ENCODE data around the gene BAHD1. TPM values are rescaled to one million over a fixed set of nuclear protein-coding genes. Genes with fewer than 3 reads are reported as not detected.
A peak's percentile ranks its signal among the peaks of the same experiment; 100 is the strongest.

The BAHD1 gene
- total and polyA plus RNA-seq, 2 experiments from 2014 or later: 13.9 to 17.2 TPM

- Histone ChIP-seq H3K27me3 (no peaks in the 10 kb centered on the region), H3K4me3 (no peak overlapping the region), H3K79me2 (peaks cover 11% of the 10 kb centered on the region), H3K27ac (no peak overlapping the region), H4K20me1 (ENCODE audit: insufficient read depth, poor library complexity, severe bottlenecking) (no peaks in the 10 kb centered on the region), H3K9me3 (ENCODE audit: low read depth) (no peaks in the 10 kb centered on the region), H3K36me3 (replicated peaks; ENCODE audit: insufficient read depth, low read depth) (no peaks in the 10 kb centered on the region), H2AFZ (no peak overlapping the region), H3K4me2 (peak overlapping the region; percentile 100), H3K9me2 (replicated peaks; ENCODE audit: insufficient read depth) (no peaks in the 10 kb centered on the region), H3K4me1 (ENCODE audit: insufficient read depth) (peaks cover 13% of the 10 kb centered on the region)
- 96% methylated on average over 9 of the region's 9 CpGs for WGBS (ENCODE audit: low lambda C conversion rate, missing lambda C conversion rate)
- no peak for TF ChIP-seq EZH2 (IDR thresholded peaks at IDR 0.05; ENCODE audit: borderline replicate concordance)
- no peak for TF ChIP-seq CTCF (IDR thresholded peaks at IDR 0.05; ENCODE audit: poor library complexity)
- no peak for TF ChIP-seq EZH2phosphoT487 (IDR thresholded peaks at IDR 0.05; ENCODE audit: low read depth, severe bottlenecking, unreplicated experiment)
- DNase-seq (ENCODE audit: low spot score): no peak
These were observed 31.5 kb downstream of the BAHD1 start for GRCh38 chr15:40472171-40472727.

GRCh38 chr15:40474581-40474980, 33.8 kb downstream of the BAHD1 start:
- peaks cover 18% of the 10 kb centered on the region for H3K4me1 ChIP-seq (ENCODE audit: insufficient read depth)
- no peak overlapping the region for H3K27ac ChIP-seq
- H3K4me2 ChIP-seq: no peak overlapping the region
- no peaks in the 10 kb centered on the region for H3K9me3 ChIP-seq (ENCODE audit: low read depth)
- H4K20me1 ChIP-seq (ENCODE audit: insufficient read depth, poor library complexity, severe bottlenecking): no peaks in the 10 kb centered on the region
- H3K27me3 ChIP-seq: no peaks in the 10 kb centered on the region
- DNase-seq (ENCODE audit: low spot score): no peak
- H3K36me3 ChIP-seq (replicated peaks; ENCODE audit: insufficient read depth, low read depth): no peaks in the 10 kb centered on the region
- no peak overlapping the region for H2AFZ ChIP-seq
- WGBS (ENCODE audit: low lambda C conversion rate, missing lambda C conversion rate): 73% methylated on average over 8 of the region's 8 CpGs
- no peak overlapping the region for H3K4me3 ChIP-seq
- H3K79me2 ChIP-seq: peaks cover 11% of the 10 kb centered on the region
- TF ChIP-seq CTCF (IDR thresholded peaks at IDR 0.05; ENCODE audit: poor library complexity): no peak
- TF ChIP-seq EZH2phosphoT487 (IDR thresholded peaks at IDR 0.05; ENCODE audit: low read depth, severe bottlenecking, unreplicated experiment): no peak
- TF ChIP-seq EZH2 (IDR thresholded peaks at IDR 0.05; ENCODE audit: borderline replicate concordance): no peak
- no peaks in the 10 kb centered on the region for H3K9me2 ChIP-seq (replicated peaks; ENCODE audit: insufficient read depth)

GRCh38 chr15:40477642-40478327, 37.0 kb downstream of the BAHD1 start:
- peak overlapping the region; percentile 27 for H3K4me2 ChIP-seq
- no peak for DNase-seq (ENCODE audit: low spot score)
- no peak overlapping the region for H2AFZ ChIP-seq
- no peaks in the 10 kb centered on the region for H4K20me1 ChIP-seq (ENCODE audit: insufficient read depth, poor library complexity, severe bottlenecking)
- H3K27me3 ChIP-seq: no peaks in the 10 kb centered on the region
- peaks cover 2% of the 10 kb centered on the region for H3K79me2 ChIP-seq
- no peak overlapping the region for H3K4me3 ChIP-seq
- WGBS (ENCODE audit: low lambda C conversion rate, missing lambda C conversion rate): 27% methylated on average over 5 of the region's 5 CpGs
- no peaks in the 10 kb centered on the region for H3K9me3 ChIP-seq (ENCODE audit: low read depth)
- H3K4me1 ChIP-seq (ENCODE audit: insufficient read depth): peaks cover 6% of the 10 kb centered on the region
- no peaks in the 10 kb centered on the region for H3K9me2 ChIP-seq (replicated peaks; ENCODE audit: insufficient read depth)
- H3K36me3 ChIP-seq (replicated peaks; ENCODE audit: insufficient read depth, low read depth): no peaks in the 10 kb centered on the region
- TF ChIP-seq EZH2phosphoT487 (IDR thresholded peaks at IDR 0.05; ENCODE audit: low read depth, severe bottlenecking, unreplicated experiment): no peak
- no peak for TF ChIP-seq CTCF (IDR thresholded peaks at IDR 0.05; ENCODE audit: poor library complexity)
- TF ChIP-seq EZH2 (IDR thresholded peaks at IDR 0.05; ENCODE audit: borderline replicate concordance): no peak
- no peak overlapping the region for H3K27ac ChIP-seq
